Upper lobe of left lung (tissue), 4 donors: ENCODE results near the gene SH2D4B.

Source experiments
- EP300 ChIP-seq, 4 donors: sonication (generic); formaldehyde crosslinking; IDR thresholded peaks; one replicate each; pipeline ENCODE4 v1.5.1; 2017; ENCODE audit warnings: antibody characterized with exemption in 4 of 4, control low read depth in 2 of 4
- POLR2A ChIP-seq, 4 donors: fragments of 450-650 bp; IDR thresholded peaks; one replicate each; pipeline ENCODE4 v1.5.1; 2016 to 2017; ENCODE audit warnings: antibody characterized with exemption in 4 of 4, mild to moderate bottlenecking in 2 of 4
- POLR2AphosphoS5 ChIP-seq, 2 donors: sonication (generic); formaldehyde crosslinking; IDR thresholded peaks; one replicate each; pipeline ENCODE4 v1.5.1; 2017; ENCODE audit warnings: antibody characterized with exemption in 2 of 2
- TF ChIP-seq, protein P1 (sequence below), 6 experiments: fragments of 450-650 bp in 4 of 6; fragments of 200-600 bp in 2 of 6; sonication (generic) in 2 of 6; IDR thresholded peaks; one replicate each; pipeline ENCODE4 v1.5.1; 2016 to 2019; ENCODE audit warnings: antibody characterized with exemption in 6 of 6

DNA sequence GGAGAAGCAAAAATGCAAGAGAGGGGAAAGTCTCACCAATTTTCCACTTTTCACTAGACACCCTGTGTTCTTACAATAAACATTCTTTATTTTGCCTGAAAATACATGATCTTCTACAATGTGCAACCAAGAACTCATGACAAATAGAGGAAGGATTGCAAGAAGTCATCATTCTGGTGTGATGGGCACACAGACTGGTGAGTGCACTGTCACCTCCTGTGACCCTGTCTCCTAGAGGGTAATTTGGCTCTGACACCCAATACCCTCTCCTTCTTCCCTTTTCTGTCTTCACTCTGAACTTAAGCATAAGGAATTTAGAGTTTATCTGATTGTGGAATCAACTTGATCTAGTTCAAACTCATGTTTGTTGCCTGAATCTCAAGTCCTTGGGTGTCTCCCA, 153.7 kb downstream of the SH2D4B start:
- TF ChIP-seq POLR2A (IDR thresholded peaks at IDR 0.05) (no peak), EP300 (IDR thresholded peaks at IDR 0.05) (no peak), POLR2AphosphoS5 (IDR thresholded peaks at IDR 0.05) (no peak)
- TF ChIP-seq, protein P1, sequence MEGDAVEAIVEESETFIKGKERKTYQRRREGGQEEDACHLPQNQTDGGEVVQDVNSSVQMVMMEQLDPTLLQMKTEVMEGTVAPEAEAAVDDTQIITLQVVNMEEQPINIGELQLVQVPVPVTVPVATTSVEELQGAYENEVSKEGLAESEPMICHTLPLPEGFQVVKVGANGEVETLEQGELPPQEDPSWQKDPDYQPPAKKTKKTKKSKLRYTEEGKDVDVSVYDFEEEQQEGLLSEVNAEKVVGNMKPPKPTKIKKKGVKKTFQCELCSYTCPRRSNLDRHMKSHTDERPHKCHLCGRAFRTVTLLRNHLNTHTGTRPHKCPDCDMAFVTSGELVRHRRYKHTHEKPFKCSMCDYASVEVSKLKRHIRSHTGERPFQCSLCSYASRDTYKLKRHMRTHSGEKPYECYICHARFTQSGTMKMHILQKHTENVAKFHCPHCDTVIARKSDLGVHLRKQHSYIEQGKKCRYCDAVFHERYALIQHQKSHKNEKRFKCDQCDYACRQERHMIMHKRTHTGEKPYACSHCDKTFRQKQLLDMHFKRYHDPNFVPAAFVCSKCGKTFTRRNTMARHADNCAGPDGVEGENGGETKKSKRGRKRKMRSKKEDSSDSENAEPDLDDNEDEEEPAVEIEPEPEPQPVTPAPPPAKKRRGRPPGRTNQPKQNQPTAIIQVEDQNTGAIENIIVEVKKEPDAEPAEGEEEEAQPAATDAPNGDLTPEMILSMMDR (IDR thresholded peaks at IDR 0.05) = no peak
